GM21360 (cell line): ENCODE data around the gene LRRC14B.

ENCODE experiments used
- ATAC-seq: cut with Tn5 transposase; IDR thresholded peaks from one replicate; pipeline ENCODE4 v1.9.1; 2021; ENCODE audit warnings: mild to moderate bottlenecking, moderate library complexity; ENCODE audit not compliant: unreplicated experiment

The LRRC14B gene

GRCh38 chr5:191036-191948 lies at the start of gene LRRC14B:
TSS of gene LRRC14B (plus strand) at chr5:191495. CDS start at chr5:191539, 44 bp downstream.
- no peak for ATAC-seq

GRCh38 chr5:141761-142160 lies 49.5 kb upstream of the LRRC14B start:
- no peak for ATAC-seq

- ATAC-seq = no peak
Measured at GRCh38 chr5:142246-142810, 49.0 kb upstream of the LRRC14B start.

GRCh38 chr5:143041-143440 lies 48.3 kb upstream of the LRRC14B start:
- ATAC-seq = no peak

GRCh38 chr5:144941-145340 lies 46.4 kb upstream of the LRRC14B start:
- no peak for ATAC-seq

- ATAC-seq = no peak
Measured at GRCh38 chr5:145585-146323, 45.5 kb upstream of the LRRC14B start.

GRCh38 chr5:147751-148150 lies 43.5 kb upstream of the LRRC14B start:
- no peak for ATAC-seq

GRCh38 chr5:149745-150485 lies 41.4 kb upstream of the LRRC14B start:
- no peak for ATAC-seq

GRCh38 chr5:150746-151145 lies 40.5 kb upstream of the LRRC14B start:
- no peak for ATAC-seq

- no peak for ATAC-seq
Measured at GRCh38 chr5:152077-152476, 39.2 kb upstream of the LRRC14B start.

GRCh38 chr5:153256-153655 lies 38.0 kb upstream of the LRRC14B start:
- no peak for ATAC-seq

GRCh38 chr5:154236-154635 lies 37.1 kb upstream of the LRRC14B start:
- no peak for ATAC-seq

GRCh38 chr5:154826-155225 lies 36.5 kb upstream of the LRRC14B start:
- no peak for ATAC-seq

- ATAC-seq = no peak
Measured at GRCh38 chr5:155651-156410, 35.5 kb upstream of the LRRC14B start.

GRCh38 chr5:156411-157072 lies 34.8 kb upstream of the LRRC14B start:
- no peak for ATAC-seq

GRCh38 chr5:157126-157715 lies 34.1 kb upstream of the LRRC14B start:
- no peak for ATAC-seq

- ATAC-seq = no peak
Measured at GRCh38 chr5:157801-158200, 33.5 kb upstream of the LRRC14B start.

GRCh38 chr5:158807-159447 lies 32.4 kb upstream of the LRRC14B start:
- no peak for ATAC-seq
